Retina (tissue), 1 donor: ENCODE data around the gene EIF3F.
A peak's percentile ranks its signal among the peaks of the same experiment; 100 is the strongest.

Source experiments
- DNase-seq: peaks from one replicate; pipeline ENCODE4 v3.0.0-alpha.2; 2016

Gene EIF3F

GRCh38 chr11:7994581-7995278, 7.6 kb downstream of the EIF3F start:
- DNase-seq = no peak

DNA sequence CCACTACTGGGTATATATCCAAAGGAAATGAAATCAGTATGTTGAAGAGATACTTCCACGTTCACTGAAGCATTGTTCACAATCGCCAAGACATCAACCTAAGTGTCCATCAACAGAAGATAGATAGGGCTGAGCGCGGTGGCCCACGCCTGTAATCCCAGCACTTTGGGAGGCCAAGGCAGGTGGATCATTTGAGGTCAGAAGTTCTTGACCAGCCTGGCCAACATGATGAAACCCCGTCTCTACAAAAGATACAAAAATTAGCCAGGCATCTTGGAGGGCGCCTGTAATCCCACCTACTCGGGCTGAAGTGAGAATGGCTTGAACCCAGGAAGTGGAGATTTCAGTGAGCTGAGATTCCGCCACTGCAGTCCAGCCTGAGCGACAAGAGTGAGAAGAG, 12.7 kb downstream of the EIF3F start:
- DNase-seq = no peak

DNA sequence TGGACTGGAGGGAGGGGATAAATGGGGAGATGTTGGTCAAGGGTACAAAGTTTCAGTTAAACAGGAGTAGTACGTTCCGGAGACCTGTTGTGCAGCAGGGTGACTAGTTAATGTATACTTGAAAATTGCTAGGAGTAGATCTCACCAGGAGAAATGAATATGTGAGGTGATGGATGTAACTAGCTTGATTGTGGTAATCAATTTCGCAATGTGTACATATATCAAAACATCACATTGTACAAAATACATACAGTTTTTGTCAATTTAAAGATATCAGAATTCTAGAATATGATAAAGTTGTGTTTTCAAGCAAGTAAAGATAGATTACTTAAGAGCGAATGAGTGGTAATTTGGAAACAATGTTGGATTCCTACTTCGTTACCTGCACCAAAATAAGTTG, 13.3 kb downstream of the EIF3F start:
- no peak for DNase-seq

GRCh38 chr11:8002676-8003075, 15.5 kb downstream of the EIF3F start:
- DNase-seq = no peak

DNA sequence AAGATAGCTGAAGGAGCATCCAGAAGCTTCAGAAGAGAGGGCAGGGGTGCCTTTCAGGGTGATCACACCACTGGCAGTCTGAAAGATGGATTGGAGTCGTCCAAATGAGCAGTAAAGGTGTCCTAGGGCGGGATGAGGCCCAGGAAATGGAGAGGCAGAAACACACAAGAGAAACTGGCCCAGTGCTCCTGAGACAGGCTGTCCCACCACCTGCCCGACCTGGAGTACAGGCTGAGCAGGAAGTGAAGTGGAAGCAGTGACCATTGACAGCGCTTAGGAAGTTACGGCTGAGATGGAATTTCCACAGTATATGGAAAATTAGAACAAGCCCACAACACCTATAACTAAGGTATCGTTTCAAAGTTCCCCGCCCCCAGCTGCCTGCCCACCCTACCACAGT, 16.1 kb downstream of the EIF3F start:
- DNase-seq = no peak

DNA sequence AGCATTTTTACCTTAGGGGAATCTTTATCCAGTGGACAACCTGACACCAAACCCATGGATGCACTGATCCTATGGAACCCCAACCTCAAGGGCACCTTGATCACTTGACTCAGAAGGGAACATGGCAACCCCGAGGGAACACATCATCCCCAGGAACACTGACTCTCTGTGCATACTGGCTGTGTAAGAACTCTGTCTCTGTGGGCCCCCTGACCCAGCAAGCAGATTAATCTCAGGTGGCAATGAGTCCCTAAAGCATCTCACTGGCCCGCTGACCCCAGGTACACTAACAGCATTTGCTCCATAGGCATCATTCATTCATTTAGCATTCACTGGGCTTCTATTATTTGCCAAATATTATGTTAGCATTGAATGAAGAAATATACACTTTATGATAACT, 16.9 kb downstream of the EIF3F start:
- DNase-seq = no peak

GRCh38 chr11:8005556-8005955, 18.4 kb downstream of the EIF3F start:
- DNase-seq = no peak

DNA sequence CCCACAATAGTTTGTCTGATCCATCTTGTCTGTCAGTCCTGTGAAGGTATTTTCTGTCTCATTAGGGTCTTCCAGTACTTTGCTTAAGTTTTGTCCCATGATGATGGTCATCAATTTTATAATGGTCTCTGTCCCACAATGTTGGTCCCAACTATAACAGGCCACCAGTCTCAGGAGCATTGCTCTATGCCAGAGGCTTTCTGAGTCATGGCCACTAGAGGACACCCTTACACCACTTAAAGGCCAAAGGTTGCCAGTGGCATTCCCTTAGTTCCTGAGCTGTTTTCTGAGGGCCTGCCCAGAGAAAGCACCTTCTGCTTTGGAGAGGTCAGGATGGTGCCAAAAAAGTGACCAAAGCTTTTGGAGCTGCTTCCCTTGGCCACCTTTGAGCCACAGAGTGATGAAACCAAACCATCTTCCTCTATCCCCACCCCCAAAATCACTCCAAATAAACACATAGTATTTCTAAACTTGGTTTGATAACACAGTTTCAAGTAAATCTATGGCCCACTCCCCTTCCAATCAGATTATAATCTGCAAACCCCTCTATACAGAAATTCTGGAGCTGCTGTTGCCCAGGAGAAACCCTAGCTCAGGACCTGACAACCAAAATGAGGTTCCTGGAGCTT, 19.3 kb downstream of the EIF3F start:
- DNase-seq = peak; percentile 69

GRCh38 chr11:8008212-8008611, 21.1 kb downstream of the EIF3F start:
- DNase-seq = no peak

DNA sequence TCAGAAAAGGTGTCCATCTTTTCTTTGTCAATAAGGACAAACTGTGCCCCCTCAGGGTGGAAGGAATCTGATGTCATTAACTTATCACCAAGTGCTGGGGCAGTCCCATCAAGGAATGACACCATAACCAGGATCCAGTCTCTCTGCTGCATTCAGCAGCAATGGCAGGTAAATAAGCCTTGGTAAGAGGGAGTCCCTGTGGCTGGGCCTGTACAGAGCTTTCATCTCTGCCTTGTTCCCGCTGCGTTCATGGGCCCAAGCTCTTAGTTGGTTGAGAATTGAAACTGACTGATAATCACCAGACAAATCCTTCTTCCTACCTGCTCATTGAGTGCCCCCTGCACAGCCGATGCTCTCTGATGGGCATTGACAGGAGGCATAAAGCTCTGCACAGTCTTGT, 22.7 kb downstream of the EIF3F start:
- DNase-seq = no peak

GRCh38 chr11:8011371-8011770, 24.2 kb downstream of the EIF3F start:
- DNase-seq = no peak

DNA sequence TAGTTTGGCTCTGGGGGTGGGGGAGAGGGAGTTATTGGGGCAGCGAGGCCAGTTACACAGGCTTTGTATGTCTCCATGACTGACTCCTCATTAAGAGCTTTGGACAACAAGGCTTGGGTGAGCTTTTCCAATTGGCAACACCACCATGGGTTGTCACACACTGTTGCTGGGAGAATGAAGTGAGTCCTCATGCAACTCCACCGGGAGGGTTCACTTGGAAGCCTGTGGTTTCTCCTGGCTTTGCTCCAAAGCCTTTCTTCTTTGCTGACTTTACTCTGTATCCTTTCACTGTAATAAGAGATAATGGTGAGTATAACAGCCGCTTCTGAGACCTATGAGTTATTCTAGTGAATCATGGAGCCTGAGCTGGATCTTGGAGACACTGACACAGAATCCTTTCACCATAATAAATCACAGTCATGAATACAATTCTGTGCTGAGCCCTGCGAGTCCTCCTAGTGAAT, 24.9 kb downstream of the EIF3F start:
- DNase-seq = no peak

- no peak for DNase-seq
Observed at GRCh38 chr11:8013833-8014232, 26.7 kb downstream of the EIF3F start.

DNA sequence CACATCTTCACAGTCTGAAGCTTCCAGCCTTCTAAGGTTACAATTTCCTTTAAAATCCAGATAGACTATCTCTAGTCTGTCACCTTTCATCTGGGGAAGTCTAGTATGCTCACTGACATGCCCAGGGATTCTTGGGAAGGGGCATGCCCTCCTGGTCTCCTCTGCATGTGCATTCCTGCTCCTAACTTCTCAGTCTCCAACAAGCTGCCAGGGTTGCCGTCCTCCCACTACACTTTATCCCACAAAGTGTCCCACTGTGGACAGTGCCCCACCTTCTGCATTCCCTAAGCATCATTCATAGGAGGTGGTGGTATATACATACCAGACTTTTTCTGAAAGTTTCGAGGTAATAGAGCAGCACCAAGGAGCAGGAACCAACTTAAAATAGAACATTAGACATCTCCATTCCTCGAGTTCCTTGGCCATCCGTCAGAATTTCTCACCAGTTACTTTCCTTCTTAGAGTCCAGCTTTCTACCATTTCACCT, 28.7 kb downstream of the EIF3F start:
- no peak for DNase-seq

DNA sequence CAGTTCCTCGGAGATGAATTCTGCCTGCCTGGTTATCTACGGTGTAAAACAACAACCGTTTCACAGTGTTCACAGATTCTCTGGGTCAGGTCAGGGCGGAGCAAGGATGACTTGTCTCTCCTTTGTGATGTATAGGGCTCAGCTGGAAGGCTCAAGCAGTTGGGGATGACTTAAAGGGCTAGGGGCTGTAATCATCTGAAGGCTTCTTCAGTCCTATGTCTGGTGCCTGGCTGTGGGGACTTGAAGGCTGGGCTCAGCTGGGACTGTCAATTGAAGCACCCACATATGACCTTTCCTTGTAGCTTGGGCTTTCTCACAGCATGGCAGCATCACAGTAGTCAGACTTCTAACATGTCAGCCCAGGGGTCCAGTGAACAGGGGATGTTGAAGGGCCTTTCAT, 29.3 kb downstream of the EIF3F start:
- no peak for DNase-seq

GRCh38 chr11:8017071-8017470, 29.9 kb downstream of the EIF3F start:
- DNase-seq = no peak

- no peak for DNase-seq
Observed at GRCh38 chr11:8017894-8018483, 30.9 kb downstream of the EIF3F start.

- peak; percentile 92 for DNase-seq
Observed at GRCh38 chr11:8018484-8019313, 31.6 kb downstream of the EIF3F start.

GRCh38 chr11:8019314-8020243, 32.4 kb downstream of the EIF3F start:
- DNase-seq = no peak

GRCh38 chr11:8020244-8020597, 33.1 kb downstream of the EIF3F start:
- no peak for DNase-seq

GRCh38 chr11:8021920-8022319, 34.8 kb downstream of the EIF3F start:
- DNase-seq = no peak

DNA sequence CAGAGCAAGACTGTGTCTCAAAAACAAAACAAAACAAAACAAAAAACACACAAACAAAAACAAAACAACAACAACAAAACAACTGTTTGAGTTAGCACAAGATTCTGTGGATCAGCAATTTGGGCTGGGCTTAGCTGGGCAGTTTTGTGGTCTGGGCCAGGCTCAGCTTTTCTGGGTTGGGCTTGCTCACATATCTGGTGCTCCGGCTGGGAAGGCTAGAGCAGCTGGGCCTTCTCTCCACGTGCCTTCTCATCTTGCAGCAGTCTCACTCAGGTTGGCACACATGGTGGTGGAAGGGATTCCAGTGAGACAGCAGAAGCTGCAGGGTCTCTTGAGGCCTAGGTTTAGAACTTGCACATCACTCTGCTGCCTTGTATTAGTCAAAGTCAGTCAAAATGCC, 35.7 kb downstream of the EIF3F start:
- DNase-seq = no peak
